ENCODE measurements around the gene CORO2B.
A peak's percentile ranks its signal among the peaks of the same experiment; 100 is the strongest.

Gene CORO2B

GRCh38 chr15:68653031-68653635 lies 74.3 kb downstream of the CORO2B start:
- no peak for DNase-seq

GRCh38 chr15:68653801-68654200 lies 75.0 kb downstream of the CORO2B start:
- DNase-seq: no peak

- no peak for DNase-seq
These were observed 76.2 kb downstream of the CORO2B start for GRCh38 chr15:68654786-68655560.

GRCh38 chr15:68655686-68656437 lies 77.1 kb downstream of the CORO2B start:
- no peak for DNase-seq

GRCh38 chr15:68656438-68656739 lies 77.6 kb downstream of the CORO2B start:
- no peak for DNase-seq

- no peak for DNase-seq
These were observed 79.4 kb downstream of the CORO2B start for GRCh38 chr15:68658151-68658550.

- DNase-seq: no peak
These were observed 80.0 kb downstream of the CORO2B start for GRCh38 chr15:68658641-68659358.

GRCh38 chr15:68663526-68663925 lies 84.7 kb downstream of the CORO2B start:
- DNase-seq: no peak

- DNase-seq: no peak
These were observed 87.5 kb downstream of the CORO2B start for GRCh38 chr15:68666120-68666811.

GRCh38 chr15:68666812-68667450 lies 88.1 kb downstream of the CORO2B start:
- DNase-seq: no peak

- DNase-seq: no peak
These were observed 89.2 kb downstream of the CORO2B start for GRCh38 chr15:68667800-68668625.

- no peak for DNase-seq
These were observed 90.3 kb downstream of the CORO2B start for GRCh38 chr15:68668926-68669600.

- DNase-seq: no peak
These were observed 93.5 kb downstream of the CORO2B start for GRCh38 chr15:68672251-68672650.

GRCh38 chr15:68672781-68673205 lies 94.0 kb downstream of the CORO2B start:
- DNase-seq: no peak

GRCh38 chr15:68674975-68675374 lies 96.2 kb downstream of the CORO2B start:
- peak; percentile 6 to 30 for DNase-seq

GRCh38 chr15:68676011-68676605 lies 97.3 kb downstream of the CORO2B start:
- no peak for DNase-seq

- DNase-seq: no peak
These were observed 98.1 kb downstream of the CORO2B start for GRCh38 chr15:68676926-68677325.

GRCh38 chr15:68677996-68678395 lies 99.2 kb downstream of the CORO2B start:
- no peak for DNase-seq

- DNase-seq: no peak
These were observed 100.0 kb downstream of the CORO2B start for GRCh38 chr15:68678746-68679145.

GRCh38 chr15:68679161-68679560 lies 100.4 kb downstream of the CORO2B start:
- DNase-seq: no peak
